Caco-2 (cell line): ENCODE data around the gene TNRC6A. TPM values are rescaled to one million over a fixed set of nuclear protein-coding genes. Genes with fewer than 3 reads are reported as not detected.

Experiments used
- BruUV-seq: library from RNA; stranded (reverse); fragments of 400-500 nt; replicated peaks from 2 replicates; lab custom pipeline; 2021; lab: Mats Ljungman, UMichigan
- CTCF ChIA-PET: fragments of 300-600 bp; sonication (Branson Sonifier 250); formaldehyde crosslinking; loops from one replicate; lab custom pipeline; 2022; ENCODE audit warnings: antibody characterized with exemption; lab: Charles Lee
- POLR2A ChIA-PET: fragments of 300-600 bp; sonication (Branson Sonifier 250); formaldehyde crosslinking; loops from one replicate; lab custom pipeline; 2022; ENCODE audit warnings: antibody characterized with exemption; lab: Charles Lee
- DNase-seq, 2 experiments: peaks; one replicate each; pipeline versions ENCODE4 v3.0.0 to v3.0.0-alpha.2; 2020 to 2022
- H3K27me3 ChIP-seq: replicated peaks from 2 replicates; pipeline ENCODE4 v1.6.0; 2011; ENCODE audit warnings: low read length; ENCODE audit not compliant: control insufficient read depth, insufficient read depth
- H3K36me3 ChIP-seq: 2 replicates; pipeline ENCODE4 v1.5.1; 2011; ENCODE audit warnings: low read length; ENCODE audit not compliant: control insufficient read depth, insufficient read depth
- H3K4me1 ChIP-seq: fragments of 250-450 bp; sonication (Bioruptor Pico); 2 replicates; pipeline ENCODE4 v1.5.1; 2020; ENCODE audit warnings: mild to moderate bottlenecking
- H3K4me3 ChIP-seq: 2 replicates; pipeline ENCODE4 v1.5.1; 2011; ENCODE audit warnings: low read depth, mild to moderate bottlenecking, control low read depth, low read length
- H3K9me3 ChIP-seq: fragments of 250-450 bp; sonication (Bioruptor Pico); 2 replicates; pipeline ENCODE4 v1.5.1; 2020; ENCODE audit warnings: mild to moderate bottlenecking, moderate library complexity
- H3K27ac Mint-ChIP-seq: one replicate; pipeline ENCODE4 v1.8.0; 2022; ENCODE audit warnings: mixed read lengths; ENCODE audit not compliant: unreplicated experiment
- H3K27me3 Mint-ChIP-seq: one replicate; pipeline ENCODE4 v1.8.0; 2022; ENCODE audit warnings: mixed read lengths; ENCODE audit not compliant: insufficient read depth, unreplicated experiment
- H3K36me3 Mint-ChIP-seq: one replicate; pipeline ENCODE4 v1.8.0; 2022; ENCODE audit warnings: mild to moderate bottlenecking, mixed read lengths; ENCODE audit not compliant: insufficient read depth, unreplicated experiment
- H3K4me1 Mint-ChIP-seq: one replicate; pipeline ENCODE4 v1.8.0; 2022; ENCODE audit warnings: low read depth, mixed read lengths; ENCODE audit not compliant: unreplicated experiment
- H3K4me3 Mint-ChIP-seq: one replicate; pipeline ENCODE4 v1.8.0; 2022; ENCODE audit warnings: mild to moderate bottlenecking, moderate library complexity, mixed read lengths; ENCODE audit not compliant: unreplicated experiment
- H3K9me3 Mint-ChIP-seq: one replicate; pipeline ENCODE4 v1.8.0; 2022; ENCODE audit warnings: mixed read lengths; ENCODE audit not compliant: unreplicated experiment
- intact Hi-C: fragments of 100-400 bp; cut with micrococcal nuclease; formaldehyde crosslinking; loops from one replicate; pipeline ENCODE4 v1.10.0; 2022; ENCODE audit not compliant: unreplicated experiment
- total RNA-seq: library from RNA; stranded (reverse); gene quantifications from 2 replicates; pipeline ENCODE4 v1.2.3, GENCODE V29; 2022
- TF ChIP-seq, protein P1 (sequence below), 2 experiments: fragments of 200-600 bp in 1 of 2; IDR thresholded peaks; 1 replicate in 1 of 2; 2 replicates in 1 of 2; pipeline versions ENCODE4 v1.5.1 to v1.8.0; 2011 to 2022; ENCODE audit warnings: antibody characterized with exemption in 1 of 2, control low read depth in 1 of 2, inconsistent platforms in 1 of 2, low read depth in 1 of 2, low read length in 1 of 2, mild to moderate bottlenecking in 1 of 2, moderate library complexity in 1 of 2; ENCODE audit not compliant: insufficient read depth in 1 of 2, severe bottlenecking in 1 of 2, unreplicated experiment in 1 of 2

TNRC6A gene
- total RNA-seq, 1 experiment from 2014 or later, result 43.7 TPM

DNA sequence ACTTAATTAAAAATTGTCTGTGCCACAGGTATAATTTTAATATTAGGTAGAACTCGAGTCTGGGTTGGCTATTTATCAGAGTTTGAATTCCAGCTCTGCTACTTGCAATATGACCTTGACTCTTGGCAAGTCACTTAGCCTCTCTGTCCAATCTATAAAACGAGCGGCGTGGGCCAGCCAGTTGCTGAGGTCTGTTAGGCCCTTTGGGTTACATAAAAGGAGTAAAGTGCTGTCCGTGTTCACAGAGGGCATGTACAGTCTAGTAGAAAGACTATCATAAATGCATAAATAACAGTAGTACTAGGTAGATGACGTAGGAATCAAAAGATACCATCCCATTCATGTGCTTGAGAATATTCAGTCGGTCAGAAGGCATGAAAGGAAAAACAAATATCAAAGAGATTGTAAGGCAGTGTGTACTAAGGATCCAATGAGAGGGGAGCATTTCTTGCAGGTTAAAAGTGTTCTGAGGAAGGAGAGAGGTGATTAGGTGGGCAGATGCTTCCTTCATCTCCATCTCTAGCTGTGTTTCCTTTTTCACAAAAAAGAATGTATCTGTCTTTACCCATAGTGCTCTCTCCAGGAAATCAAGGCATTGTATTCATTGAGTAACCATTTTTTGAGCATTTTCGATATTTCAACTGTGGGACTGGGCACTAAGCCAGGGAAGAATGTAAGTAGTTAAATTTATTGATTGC is 2.4 kb downstream of the TNRC6A start:
- Mint-ChIP-seq H3K27ac (no peak overlapping the region), H3K27me3 (no peaks in the 10 kb centered on the region)
- intact Hi-C loops, result no loop called here

DNA sequence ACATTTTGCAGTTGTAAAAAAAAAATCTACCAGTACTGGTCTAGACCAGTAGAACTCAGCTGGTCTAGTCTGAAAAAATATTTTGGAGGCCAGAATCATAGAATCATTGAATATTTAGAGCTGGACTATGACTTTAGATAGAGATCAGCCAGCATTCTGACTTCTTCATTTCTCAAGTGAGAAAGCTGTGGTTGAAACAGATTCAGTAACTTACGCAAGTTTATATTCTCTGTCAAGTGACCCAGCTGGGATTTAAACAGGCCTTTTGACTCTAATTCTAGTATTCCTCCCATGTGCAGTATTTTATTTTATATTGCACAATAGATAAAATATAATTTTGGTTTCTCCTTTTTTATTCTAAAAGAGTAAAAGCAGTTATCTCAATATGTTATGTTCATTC is 4.9 kb downstream of the TNRC6A start:
- no peak overlapping the region for H3K4me3 ChIP-seq
- no peaks in the 10 kb centered on the region for H3K9me3 Mint-ChIP-seq
- H3K27me3 Mint-ChIP-seq, result no peaks in the 10 kb centered on the region
- ChIA-PET POLR2A (no interaction called here), CTCF (interaction anchor here (0.6 kb wide), 1 partner anchor 779 kb away, joined by 3 read pairs; no protein-coding TSS in a partner anchor)
- H3K27ac Mint-ChIP-seq, result no peak overlapping the region
- 0 out of 2 replicates have a peak, but pooled peaks cover 2% of the 10 kb centered on the region for H3K36me3 ChIP-seq
- intact Hi-C loops, result no loop called here
- no peaks in the 10 kb centered on the region for H3K9me3 ChIP-seq
- peaks cover 43% of the 10 kb centered on the region for H3K36me3 Mint-ChIP-seq
- TF ChIP-seq, protein P1, sequence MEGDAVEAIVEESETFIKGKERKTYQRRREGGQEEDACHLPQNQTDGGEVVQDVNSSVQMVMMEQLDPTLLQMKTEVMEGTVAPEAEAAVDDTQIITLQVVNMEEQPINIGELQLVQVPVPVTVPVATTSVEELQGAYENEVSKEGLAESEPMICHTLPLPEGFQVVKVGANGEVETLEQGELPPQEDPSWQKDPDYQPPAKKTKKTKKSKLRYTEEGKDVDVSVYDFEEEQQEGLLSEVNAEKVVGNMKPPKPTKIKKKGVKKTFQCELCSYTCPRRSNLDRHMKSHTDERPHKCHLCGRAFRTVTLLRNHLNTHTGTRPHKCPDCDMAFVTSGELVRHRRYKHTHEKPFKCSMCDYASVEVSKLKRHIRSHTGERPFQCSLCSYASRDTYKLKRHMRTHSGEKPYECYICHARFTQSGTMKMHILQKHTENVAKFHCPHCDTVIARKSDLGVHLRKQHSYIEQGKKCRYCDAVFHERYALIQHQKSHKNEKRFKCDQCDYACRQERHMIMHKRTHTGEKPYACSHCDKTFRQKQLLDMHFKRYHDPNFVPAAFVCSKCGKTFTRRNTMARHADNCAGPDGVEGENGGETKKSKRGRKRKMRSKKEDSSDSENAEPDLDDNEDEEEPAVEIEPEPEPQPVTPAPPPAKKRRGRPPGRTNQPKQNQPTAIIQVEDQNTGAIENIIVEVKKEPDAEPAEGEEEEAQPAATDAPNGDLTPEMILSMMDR (IDR thresholded peaks at IDR 0.05; ENCODE audit: insufficient read depth in 1 of 2, low read depth in 1 of 2, low read length in 1 of 2, severe bottlenecking in 1 of 2, unreplicated experiment in 1 of 2), result no peak
- no peak for DNase-seq
- no TSS peak for BruUV-seq
- no peaks in the 10 kb centered on the region for H3K27me3 ChIP-seq
- H3K4me1 Mint-ChIP-seq, result peaks cover 21% of the 10 kb centered on the region
- H3K4me3 Mint-ChIP-seq, result no peak overlapping the region
- peaks cover 18% of the 10 kb centered on the region for H3K4me1 ChIP-seq

More for the DNA sequence above, 2.4 kb downstream of the TNRC6A start:
- H3K9me3 ChIP-seq, result no peaks in the 10 kb centered on the region
- no TSS peak for BruUV-seq
- 0 out of 2 replicates have a peak, but pooled peaks cover 2% of the 10 kb centered on the region for H3K36me3 ChIP-seq
- H3K4me1 Mint-ChIP-seq, result peaks cover 20% of the 10 kb centered on the region
- peaks cover 12% of the 10 kb centered on the region for H3K4me1 ChIP-seq
- POLR2A ChIA-PET, result no interaction called here
- H3K4me3 Mint-ChIP-seq, result peak overlapping the region; percentile 42
- no peaks in the 10 kb centered on the region for H3K9me3 Mint-ChIP-seq
- CTCF ChIA-PET, result no interaction called here
- H3K36me3 Mint-ChIP-seq, result peaks cover 36% of the 10 kb centered on the region
- DNase-seq, result no peak
- H3K4me3 ChIP-seq, result no peak overlapping the region
- TF ChIP-seq, protein P1 (IDR thresholded peaks at IDR 0.05; ENCODE audit: insufficient read depth in 1 of 2, low read depth in 1 of 2, low read length in 1 of 2, severe bottlenecking in 1 of 2, unreplicated experiment in 1 of 2), result no peak
- no peaks in the 10 kb centered on the region for H3K27me3 ChIP-seq

DNA sequence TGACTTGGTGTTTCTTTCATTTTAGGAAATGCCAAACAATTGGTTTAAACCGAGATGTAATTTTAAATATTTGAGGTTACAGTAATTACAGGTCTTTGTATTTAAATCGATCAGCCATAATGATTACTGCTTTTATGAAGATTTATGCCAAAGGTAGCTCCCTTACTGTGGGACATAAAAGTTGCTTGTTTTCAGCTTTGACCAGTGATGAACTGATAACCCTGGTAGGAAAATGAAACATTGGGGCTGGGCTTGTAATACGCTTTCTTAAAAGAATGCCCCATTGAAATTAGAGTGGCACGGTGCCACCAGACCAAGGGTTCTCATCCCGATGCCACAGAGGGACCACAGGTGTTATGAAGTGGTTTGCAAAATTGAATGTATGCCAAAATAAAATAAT is 7.3 kb downstream of the TNRC6A start:
- H3K27me3 Mint-ChIP-seq, result no peaks in the 10 kb centered on the region
- H3K4me1 ChIP-seq, result peaks cover 11% of the 10 kb centered on the region
- CTCF ChIA-PET, result no interaction called here

More for the DNA sequence above, 7.3 kb downstream of the TNRC6A start:
- DNase-seq, result no peak
- no peak overlapping the region for H3K4me3 ChIP-seq
- Mint-ChIP-seq H3K4me1 (peaks cover 11% of the 10 kb centered on the region), H3K9me3 (no peaks in the 10 kb centered on the region), H3K27ac (no peak overlapping the region), H3K4me3 (no peak overlapping the region), H3K36me3 (peaks cover 42% of the 10 kb centered on the region)
- no peaks in the 10 kb centered on the region for H3K27me3 ChIP-seq
- no peaks in the 10 kb centered on the region for H3K9me3 ChIP-seq
- TF ChIP-seq, protein P1 (IDR thresholded peaks at IDR 0.05; ENCODE audit: insufficient read depth in 1 of 2, low read depth in 1 of 2, low read length in 1 of 2, severe bottlenecking in 1 of 2, unreplicated experiment in 1 of 2), result no peak
- intact Hi-C loops, result no loop called here
- no TSS peak for BruUV-seq
- POLR2A ChIA-PET, result no interaction called here
- 0 out of 2 replicates have a peak, but pooled peaks cover 2% of the 10 kb centered on the region for H3K36me3 ChIP-seq
